Ovary (tissue), 3 donors: Measurements from ENCODE around the gene HLTF.

Source experiments
- CTCF ChIP-seq, 3 donors: fragments of 450-650 bp in 2 of 3; fragments of 200-600 bp in 1 of 3; IDR thresholded peaks; one replicate each; pipeline versions ENCODE4 v1.5.1 to v1.8.0; 2016 to 2022; ENCODE audit warnings: antibody characterized with exemption in 3 of 3, mild to moderate bottlenecking in 1 of 3
- POLR2A ChIP-seq: fragments of 450-650 bp; IDR thresholded peaks from one replicate; pipeline ENCODE4 v1.6.1; 2017; ENCODE audit warnings: antibody characterized with exemption, mild to moderate bottlenecking, moderate library complexity
- donor health status: DM: no; HTN: no; CAD: no.

- TF ChIP-seq CTCF (IDR thresholded peaks at IDR 0.05) (no peak), POLR2A (no peak)
Measured at GRCh38 chr3:149085828-149086231, 503 bp downstream of the HLTF start.
